GM12801 (cell line): Measurements from ENCODE around the gene MACROD1.

ENCODE experiments used
- TF ChIP-seq, protein P1 (sequence below): IDR thresholded peaks from one replicate; pipeline ENCODE4 v1.5.1; 2011; ENCODE audit warnings: control low read depth; ENCODE audit not compliant: insufficient read length; ENCODE audit errors: extremely low read depth

MACROD1 gene

GRCh38 chr11:64068705-64069400 lies 97.1 kb downstream of the MACROD1 start:
- TF ChIP-seq, protein P1, sequence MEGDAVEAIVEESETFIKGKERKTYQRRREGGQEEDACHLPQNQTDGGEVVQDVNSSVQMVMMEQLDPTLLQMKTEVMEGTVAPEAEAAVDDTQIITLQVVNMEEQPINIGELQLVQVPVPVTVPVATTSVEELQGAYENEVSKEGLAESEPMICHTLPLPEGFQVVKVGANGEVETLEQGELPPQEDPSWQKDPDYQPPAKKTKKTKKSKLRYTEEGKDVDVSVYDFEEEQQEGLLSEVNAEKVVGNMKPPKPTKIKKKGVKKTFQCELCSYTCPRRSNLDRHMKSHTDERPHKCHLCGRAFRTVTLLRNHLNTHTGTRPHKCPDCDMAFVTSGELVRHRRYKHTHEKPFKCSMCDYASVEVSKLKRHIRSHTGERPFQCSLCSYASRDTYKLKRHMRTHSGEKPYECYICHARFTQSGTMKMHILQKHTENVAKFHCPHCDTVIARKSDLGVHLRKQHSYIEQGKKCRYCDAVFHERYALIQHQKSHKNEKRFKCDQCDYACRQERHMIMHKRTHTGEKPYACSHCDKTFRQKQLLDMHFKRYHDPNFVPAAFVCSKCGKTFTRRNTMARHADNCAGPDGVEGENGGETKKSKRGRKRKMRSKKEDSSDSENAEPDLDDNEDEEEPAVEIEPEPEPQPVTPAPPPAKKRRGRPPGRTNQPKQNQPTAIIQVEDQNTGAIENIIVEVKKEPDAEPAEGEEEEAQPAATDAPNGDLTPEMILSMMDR: no peak

- TF ChIP-seq, protein P1: no peak
These were observed 98.5 kb downstream of the MACROD1 start for GRCh38 chr11:64067230-64067993.

- TF ChIP-seq, protein P1: no peak
These were observed 100.2 kb downstream of the MACROD1 start for GRCh38 chr11:64065712-64066111.

GRCh38 chr11:64065141-64065465 lies 100.8 kb downstream of the MACROD1 start:
- TF ChIP-seq, protein P1: no peak

DNA sequence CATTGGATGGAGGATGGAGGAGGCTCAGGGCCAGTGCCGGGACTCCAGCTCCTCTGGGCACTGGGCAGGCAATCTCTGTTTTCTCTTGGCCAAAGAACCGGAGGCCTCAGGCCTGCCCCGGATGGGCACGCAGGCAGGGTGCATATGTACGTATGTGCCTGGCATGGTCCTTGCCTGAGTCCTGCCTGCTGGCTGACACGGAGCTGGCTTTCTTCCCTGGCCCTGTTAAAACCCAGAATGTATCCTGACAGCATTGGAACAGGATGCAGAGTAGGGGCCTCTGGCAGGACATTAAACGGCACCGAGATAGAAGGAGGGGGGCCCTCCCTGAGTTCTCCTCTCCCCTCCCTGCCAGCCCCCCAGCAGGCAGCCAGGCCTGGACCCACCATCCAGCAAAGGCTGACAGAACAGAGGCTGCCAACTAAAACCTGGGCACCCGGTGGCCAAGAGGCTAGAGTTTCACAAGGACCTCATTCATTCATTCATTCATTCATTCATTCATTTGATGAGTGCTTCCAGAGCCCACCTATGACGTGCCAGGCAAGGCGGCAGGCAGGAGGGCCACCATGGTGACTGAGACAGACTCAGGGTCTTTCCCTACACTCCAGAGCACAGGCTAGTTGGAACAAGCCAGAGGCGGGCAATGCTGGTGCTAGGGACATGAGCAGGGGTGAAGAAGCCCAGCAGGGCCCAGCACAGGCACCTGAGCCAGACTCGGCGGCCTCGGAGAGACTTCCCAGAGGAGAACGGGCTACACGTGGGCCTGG lies 101.4 kb downstream of the MACROD1 start:
- TF ChIP-seq, protein P1: no peak

DNA sequence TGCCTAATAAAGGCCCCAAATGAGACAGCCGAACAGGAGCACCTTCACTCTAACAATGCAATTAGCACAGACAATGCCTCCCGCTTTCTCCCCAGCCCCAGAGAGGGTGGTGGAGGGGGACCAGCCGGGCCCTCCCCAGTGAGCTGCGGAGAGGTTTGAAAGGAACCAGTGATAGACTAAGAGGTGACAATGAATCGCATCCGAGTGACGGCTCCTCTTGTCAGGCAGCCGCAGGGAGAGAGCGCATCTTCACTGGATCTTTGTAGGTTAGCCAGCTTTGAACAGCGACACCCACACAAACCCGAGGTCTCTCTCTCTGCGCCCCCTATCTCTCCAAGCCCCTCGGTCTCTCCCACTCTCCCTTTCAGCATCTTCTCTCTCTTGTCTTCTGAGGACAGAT lies 102.1 kb downstream of the MACROD1 start:
- TF ChIP-seq, protein P1: no peak
